Brain microvascular endothelial cell (primary cell): ENCODE data around the gene DGKA.

Experiments used
- DNase-seq: peaks from one replicate; pipeline ENCODE4 v3.0.0-alpha.2; 2020
- H3K27ac ChIP-seq: fragments of 250-450 bp; sonication (Bioruptor Pico); 2 replicates; pipeline ENCODE4 v1.5.1; 2020; ENCODE audit warnings: mild to moderate bottlenecking, moderate library complexity
- H3K27me3 ChIP-seq: fragments of 250-450 bp; sonication (Bioruptor Pico); replicated peaks from 2 replicates; pipeline ENCODE4 v1.5.1; 2020; ENCODE audit warnings: mild to moderate bottlenecking
- H3K36me3 ChIP-seq: fragments of 250-450 bp; sonication (Bioruptor Pico); replicated peaks from 2 replicates; pipeline ENCODE4 v1.5.1; 2020; ENCODE audit warnings: mild to moderate bottlenecking
- H3K4me3 ChIP-seq: 2 replicates; pipeline ENCODE4 v1.5.1; 2011; ENCODE audit warnings: low read depth, mild to moderate bottlenecking, control low read depth, low read length, moderate library complexity
- in situ Hi-C: cut with HindIII; loops from 2 replicates; pipeline ENCODE4 v1.10.0; 2017; ENCODE audit warnings: low sequenced_read_pairs, low pct_ligation_motif_present
- TF ChIP-seq, protein P1 (sequence below): IDR thresholded peaks from 2 replicates; pipeline ENCODE4 v1.5.1; 2011; ENCODE audit warnings: low read depth, mild to moderate bottlenecking, moderate library complexity, low read length, control low read depth, inconsistent platforms; ENCODE audit errors: missing control alignments

The DGKA gene

DNA sequence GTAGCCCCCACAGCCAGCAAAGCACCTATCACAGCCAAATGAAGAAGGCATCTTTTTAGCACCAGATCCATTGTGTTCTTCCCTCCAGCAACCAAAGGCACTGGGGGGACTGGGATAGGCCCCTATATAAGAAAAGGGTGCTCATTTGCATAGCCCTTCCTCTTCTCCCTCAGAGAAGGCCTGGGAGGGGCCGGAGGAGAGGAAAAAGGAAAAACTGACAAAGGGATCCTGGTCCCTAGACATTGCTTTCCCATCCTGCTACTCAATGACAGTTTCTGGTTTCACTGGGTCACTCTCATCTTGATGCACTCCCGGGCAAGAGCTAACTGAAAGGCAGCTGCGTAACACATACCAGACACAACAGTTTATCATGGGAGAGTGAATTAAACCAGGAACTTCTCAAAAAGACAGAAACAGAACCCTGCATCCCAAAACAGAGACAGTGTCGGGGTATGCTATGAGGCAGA, 35.0 kb downstream of the DGKA start, which contains the start of gene PMEL:
Gene PMEL (minus strand): TSS at position 102 of the 467 bp plus-strand sequence. CDS start 31 bp downstream, at position 71.
- Histone ChIP-seq H3K27ac (peak within 1 kb of the TSS; percentile 68), H3K27me3 (no peaks in the 10 kb centered on the region), H3K36me3 (no peaks in the 10 kb centered on the region), H3K4me3 (peak within 1 kb of the TSS; percentile 84)
- DNase-seq = no peak
- in situ Hi-C loops = no loop called here
- TF ChIP-seq, protein P1, sequence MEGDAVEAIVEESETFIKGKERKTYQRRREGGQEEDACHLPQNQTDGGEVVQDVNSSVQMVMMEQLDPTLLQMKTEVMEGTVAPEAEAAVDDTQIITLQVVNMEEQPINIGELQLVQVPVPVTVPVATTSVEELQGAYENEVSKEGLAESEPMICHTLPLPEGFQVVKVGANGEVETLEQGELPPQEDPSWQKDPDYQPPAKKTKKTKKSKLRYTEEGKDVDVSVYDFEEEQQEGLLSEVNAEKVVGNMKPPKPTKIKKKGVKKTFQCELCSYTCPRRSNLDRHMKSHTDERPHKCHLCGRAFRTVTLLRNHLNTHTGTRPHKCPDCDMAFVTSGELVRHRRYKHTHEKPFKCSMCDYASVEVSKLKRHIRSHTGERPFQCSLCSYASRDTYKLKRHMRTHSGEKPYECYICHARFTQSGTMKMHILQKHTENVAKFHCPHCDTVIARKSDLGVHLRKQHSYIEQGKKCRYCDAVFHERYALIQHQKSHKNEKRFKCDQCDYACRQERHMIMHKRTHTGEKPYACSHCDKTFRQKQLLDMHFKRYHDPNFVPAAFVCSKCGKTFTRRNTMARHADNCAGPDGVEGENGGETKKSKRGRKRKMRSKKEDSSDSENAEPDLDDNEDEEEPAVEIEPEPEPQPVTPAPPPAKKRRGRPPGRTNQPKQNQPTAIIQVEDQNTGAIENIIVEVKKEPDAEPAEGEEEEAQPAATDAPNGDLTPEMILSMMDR = no peak

DNA sequence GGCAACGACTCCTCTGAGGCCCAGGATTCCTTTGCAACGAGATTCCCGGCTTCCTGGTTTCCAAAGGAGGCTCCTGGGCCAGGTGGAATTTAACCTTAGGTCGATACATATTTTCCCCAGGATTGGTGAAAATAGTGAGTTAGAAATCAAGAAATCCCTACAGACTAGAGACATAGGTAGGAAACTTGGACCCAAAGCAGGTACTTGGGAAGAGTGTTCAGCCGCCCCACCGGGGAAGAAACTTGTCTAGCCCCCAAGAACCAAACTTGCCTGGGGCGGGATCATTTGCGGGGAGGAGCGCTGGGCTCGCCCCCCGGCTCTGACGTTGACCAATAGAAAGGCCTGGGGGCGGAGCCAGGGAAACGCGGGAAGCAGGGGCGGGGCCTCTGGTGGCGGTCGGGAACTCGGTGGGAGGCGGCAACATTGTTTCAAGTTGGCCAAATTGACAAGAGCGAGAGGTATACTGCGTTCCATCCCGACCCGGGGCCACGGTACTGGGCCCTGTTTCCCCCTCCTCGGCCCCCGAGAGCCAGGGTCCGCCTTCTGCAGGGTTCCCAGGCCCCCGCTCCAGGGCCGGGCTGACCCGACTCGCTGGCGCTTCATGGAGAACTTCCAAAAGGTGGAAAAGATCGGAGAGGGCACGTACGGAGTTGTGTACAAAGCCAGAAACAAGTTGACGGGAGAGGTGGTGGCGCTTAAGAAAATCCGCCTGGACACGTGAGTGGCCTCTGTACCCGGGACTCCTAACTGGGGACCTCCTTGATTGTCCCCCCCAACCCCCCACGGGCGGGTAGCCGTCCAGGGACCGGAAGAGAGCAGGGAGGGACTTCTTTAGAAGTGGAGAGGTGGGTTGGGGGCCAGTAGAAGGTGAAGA, 35.7 kb downstream of the DGKA start, which contains the start of gene CDK2:
Gene CDK2 (plus strand): TSS at position 423 of the 874 bp plus-strand sequence. CDS start 179 bp downstream, at position 602.
- peak within 1 kb of the TSS; percentile 68 for H3K27ac ChIP-seq
- in situ Hi-C loops = no loop called here
- peak; percentile 74 for DNase-seq
- no peaks in the 10 kb centered on the region for H3K27me3 ChIP-seq
- H3K4me3 ChIP-seq = peak within 1 kb of the TSS; percentile 84
- TF ChIP-seq, protein P1 = no peak
- H3K36me3 ChIP-seq = no peaks in the 10 kb centered on the region

DNA sequence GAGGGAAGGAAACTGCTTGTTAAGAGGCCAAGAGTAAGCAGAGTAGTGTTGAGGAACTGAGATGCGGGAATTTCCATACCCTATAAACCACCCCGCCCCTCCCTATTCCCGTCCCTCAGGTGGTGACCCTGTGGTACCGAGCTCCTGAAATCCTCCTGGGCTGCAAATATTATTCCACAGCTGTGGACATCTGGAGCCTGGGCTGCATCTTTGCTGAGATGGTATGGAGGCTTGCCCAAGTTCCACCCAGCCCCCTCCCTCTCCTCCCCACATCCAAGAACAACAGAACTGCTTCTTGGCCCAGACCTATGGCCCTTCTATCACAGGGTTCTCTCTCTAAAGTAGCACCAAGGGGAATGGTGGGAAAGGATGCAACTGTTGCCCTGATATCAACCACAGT, 38.4 kb downstream of the DGKA start:
- TF ChIP-seq, protein P1 = no peak
- Histone ChIP-seq H3K27ac (no peak overlapping the region), H3K4me3 (no peak overlapping the region), H3K27me3 (no peaks in the 10 kb centered on the region), H3K36me3 (no peaks in the 10 kb centered on the region)
- no peak for DNase-seq
- in situ Hi-C loops = no loop called here

DNA sequence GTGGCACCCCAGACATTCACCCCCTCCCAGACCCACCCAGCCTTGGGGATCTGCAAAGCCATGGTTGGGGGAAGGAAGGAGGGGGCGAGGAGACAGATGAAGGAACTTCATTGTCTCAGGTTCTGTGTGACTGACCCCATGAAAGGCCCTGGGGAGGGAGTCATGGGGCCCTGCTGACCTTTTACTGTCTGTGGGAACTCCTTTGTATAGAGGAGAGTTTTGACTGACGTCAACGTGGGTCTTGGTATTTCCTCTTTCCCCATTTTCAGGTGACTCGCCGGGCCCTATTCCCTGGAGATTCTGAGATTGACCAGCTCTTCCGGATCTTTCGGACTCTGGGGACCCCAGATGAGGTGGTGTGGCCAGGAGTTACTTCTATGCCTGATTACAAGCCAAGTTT, 39.8 kb downstream of the DGKA start:
- H3K27me3 ChIP-seq = no peaks in the 10 kb centered on the region
- TF ChIP-seq, protein P1 = no peak
- peak; percentile 28 for DNase-seq
- in situ Hi-C loops = no loop called here
- H3K27ac ChIP-seq = peak overlapping the region; percentile 92
- H3K4me3 ChIP-seq = no peak overlapping the region
- no peaks in the 10 kb centered on the region for H3K36me3 ChIP-seq

DNA sequence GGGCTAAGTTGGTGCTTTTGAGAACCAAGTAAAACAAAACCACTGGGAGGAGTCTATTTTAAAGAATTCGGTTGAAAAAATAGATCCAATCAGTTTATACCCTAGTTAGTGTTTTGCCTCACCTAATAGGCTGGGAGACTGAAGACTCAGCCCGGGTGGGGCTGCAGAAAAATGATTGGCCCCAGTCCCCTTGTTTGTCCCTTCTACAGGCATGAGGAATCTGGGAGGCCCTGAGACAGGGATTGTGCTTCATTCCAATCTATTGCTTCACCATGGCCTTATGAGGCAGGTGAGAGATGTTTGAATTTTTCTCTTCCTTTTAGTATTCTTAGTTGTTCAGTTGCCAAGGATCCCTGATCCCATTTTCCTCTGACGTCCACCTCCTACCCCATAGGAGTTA, 41.1 kb downstream of the DGKA start:
- peak; percentile 46 for DNase-seq
- in situ Hi-C loops = no loop called here
- H3K27me3 ChIP-seq = no peaks in the 10 kb centered on the region
- H3K36me3 ChIP-seq = no peaks in the 10 kb centered on the region
- TF ChIP-seq, protein P1 = no peak
- H3K4me3 ChIP-seq = no peak overlapping the region
- H3K27ac ChIP-seq = peak overlapping the region; percentile 92
